NT2/D1 (cell line): Measurements from ENCODE around the gene C2orf42.

ENCODE experiments used
- YY1 ChIP-seq: IDR thresholded peaks from 2 replicates; pipeline ENCODE4 v1.6.1; 2011; ENCODE audit not compliant: insufficient read length, insufficient read depth
- ZNF274 ChIP-seq: IDR thresholded peaks from 2 replicates; pipeline ENCODE4 v1.6.1; 2011; ENCODE audit warnings: mild to moderate bottlenecking, low read depth, low read length

DNA sequence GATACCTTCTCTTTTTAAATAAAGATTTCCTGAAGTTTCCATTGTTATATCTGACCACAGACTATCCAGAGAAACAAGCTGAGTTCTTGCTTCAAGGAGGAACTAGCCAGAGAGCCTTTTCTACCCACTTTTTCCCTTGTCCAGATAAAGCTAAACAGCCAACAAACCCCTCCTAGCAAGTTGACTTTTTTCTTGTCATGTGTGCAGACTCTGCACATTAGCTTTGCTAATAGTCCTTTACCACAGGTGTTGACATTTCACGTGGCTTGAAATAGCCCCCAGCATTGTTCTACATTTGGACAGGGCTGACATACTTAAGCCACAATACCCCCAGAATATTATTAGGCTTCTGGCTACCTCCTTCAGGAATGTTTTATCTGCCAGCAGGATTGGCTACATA is 62.8 kb downstream of the C2orf42 start:
- TF ChIP-seq ZNF274 (no peak), YY1 (no peak)
